GM20000 (cell line): ENCODE results near the gene SPATS2.

Experiments used
- DNase-seq: peaks from one replicate; pipeline ENCODE4 v3.0.0; 2012; ENCODE audit warnings: low spot score
- CTCF ChIP-seq: IDR thresholded peaks from 2 replicates; pipeline ENCODE4 v1.5.1; 2012; ENCODE audit warnings: mild to moderate bottlenecking, control low read depth; ENCODE audit errors: extremely low read depth, missing control alignments

The SPATS2 gene

GRCh38 chr12:49545815-49546214, 178.6 kb downstream of the SPATS2 start:
- TF ChIP-seq CTCF: no peak
- DNase-seq: no peak

GRCh38 chr12:49546481-49546880, 179.2 kb downstream of the SPATS2 start:
- no peak for DNase-seq
- TF ChIP-seq CTCF: no peak

- no peak for DNase-seq
- TF ChIP-seq CTCF: no peak
Measured at GRCh38 chr12:49547090-49547690, 179.9 kb downstream of the SPATS2 start.

- no peak for DNase-seq
- no peak for TF ChIP-seq CTCF
Measured at GRCh38 chr12:49548481-49548821, 181.2 kb downstream of the SPATS2 start.

GRCh38 chr12:49548822-49549648, 181.8 kb downstream of the SPATS2 start:
- no peak for TF ChIP-seq CTCF
- peak; percentile 53 for DNase-seq

- DNase-seq: no peak
Measured at GRCh38 chr12:49549735-49550692, 182.8 kb downstream of the SPATS2 start.

More at GRCh38 chr12:49549735-49550692, 182.8 kb downstream of the SPATS2 start:
- no peak for TF ChIP-seq CTCF
